ENCODE data around the gene OR4F15. TPM values are rescaled to one million over a fixed set of nuclear protein-coding genes. Genes with fewer than 3 reads are reported as not detected.

The OR4F15 gene
- total and polyA plus RNA-seq, 8 donors = not detected

DNA sequence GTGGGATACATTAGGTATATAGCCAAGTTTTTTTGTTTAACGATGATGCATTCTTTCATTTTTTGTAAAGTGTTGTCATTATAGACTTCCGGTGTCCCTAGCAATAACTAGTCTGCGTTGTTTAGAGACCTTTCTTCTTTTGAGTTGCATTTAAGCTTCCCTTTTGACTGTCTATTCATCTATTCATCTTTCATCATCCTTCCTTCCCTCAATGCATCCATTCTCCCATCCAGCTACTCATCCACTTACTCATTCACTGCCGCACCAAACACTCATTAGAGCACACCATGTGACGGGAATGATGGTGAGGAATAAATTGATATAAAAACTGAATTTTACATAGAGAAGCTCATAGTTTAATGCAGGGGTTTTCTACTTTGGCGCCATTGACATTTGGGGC, 32.9 kb downstream of the OR4F15 start:
- intact Hi-C loops (cut with DNase I; ENCODE audit: low total_unique reads) = no loop called here
- WGBS, 5 donors = 69 to 83% (median 70%) methylated on average over 6 of the region's 6 CpGs

DNA sequence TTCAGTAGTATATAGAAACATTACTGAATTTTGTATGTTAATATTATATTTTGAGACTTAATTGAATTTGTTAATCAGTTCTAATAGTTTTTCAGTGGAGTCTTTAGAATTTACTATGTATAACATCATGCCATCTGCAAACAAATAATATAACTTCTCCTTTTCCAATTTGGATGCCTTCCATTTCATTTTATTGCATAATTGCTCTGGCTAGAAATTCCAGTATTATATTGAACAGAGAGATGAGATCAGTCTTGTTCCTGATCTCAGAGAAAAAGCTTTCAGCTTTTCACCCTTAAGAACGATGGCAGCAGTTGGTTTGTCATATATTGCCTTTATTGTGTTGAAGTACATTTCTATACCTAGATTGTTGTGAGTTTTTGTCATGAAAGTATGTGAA, 40.4 kb downstream of the OR4F15 start:
- Histone ChIP-seq H3K9me3 (no peaks in the 10 kb centered on the region), H3K4me1 (no peaks in the 10 kb centered on the region), H3K4me3 (no peak overlapping the region), H3K27ac (no peak overlapping the region), H3K36me3 (no peaks in the 10 kb centered on the region), H3K27me3 (no peaks in the 10 kb centered on the region)
- no peak for DNase-seq
- 65 to 91% (median 84%) methylated on average over 1 of the region's 1 CpG for WGBS, 5 donors
- intact Hi-C loops (cut with DNase I; ENCODE audit: low total_unique reads) = no loop called here
- no peak for TF ChIP-seq POLR2A (IDR thresholded peaks at IDR 0.05)
- no peak for TF ChIP-seq POLR2AphosphoS5 (IDR thresholded peaks at IDR 0.05)
- TF ChIP-seq EP300 (IDR thresholded peaks at IDR 0.05) = no peak
- TF ChIP-seq, protein P1, sequence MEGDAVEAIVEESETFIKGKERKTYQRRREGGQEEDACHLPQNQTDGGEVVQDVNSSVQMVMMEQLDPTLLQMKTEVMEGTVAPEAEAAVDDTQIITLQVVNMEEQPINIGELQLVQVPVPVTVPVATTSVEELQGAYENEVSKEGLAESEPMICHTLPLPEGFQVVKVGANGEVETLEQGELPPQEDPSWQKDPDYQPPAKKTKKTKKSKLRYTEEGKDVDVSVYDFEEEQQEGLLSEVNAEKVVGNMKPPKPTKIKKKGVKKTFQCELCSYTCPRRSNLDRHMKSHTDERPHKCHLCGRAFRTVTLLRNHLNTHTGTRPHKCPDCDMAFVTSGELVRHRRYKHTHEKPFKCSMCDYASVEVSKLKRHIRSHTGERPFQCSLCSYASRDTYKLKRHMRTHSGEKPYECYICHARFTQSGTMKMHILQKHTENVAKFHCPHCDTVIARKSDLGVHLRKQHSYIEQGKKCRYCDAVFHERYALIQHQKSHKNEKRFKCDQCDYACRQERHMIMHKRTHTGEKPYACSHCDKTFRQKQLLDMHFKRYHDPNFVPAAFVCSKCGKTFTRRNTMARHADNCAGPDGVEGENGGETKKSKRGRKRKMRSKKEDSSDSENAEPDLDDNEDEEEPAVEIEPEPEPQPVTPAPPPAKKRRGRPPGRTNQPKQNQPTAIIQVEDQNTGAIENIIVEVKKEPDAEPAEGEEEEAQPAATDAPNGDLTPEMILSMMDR (IDR thresholded peaks at IDR 0.05) = no peak

More for the DNA sequence above, 32.9 kb downstream of the OR4F15 start:
- H3K4me3 ChIP-seq = no peak overlapping the region
- H3K27me3 ChIP-seq = peaks cover 0 to 17% (median 0%) of the 10 kb centered on the region in 3 donors
- DNase-seq = no peak
- TF ChIP-seq, protein P1 (IDR thresholded peaks at IDR 0.05) = no peak
- no peak for TF ChIP-seq EP300 (IDR thresholded peaks at IDR 0.05)
- no peak for TF ChIP-seq POLR2AphosphoS5 (IDR thresholded peaks at IDR 0.05)
- no peak for TF ChIP-seq POLR2A (IDR thresholded peaks at IDR 0.05)
- H3K36me3 ChIP-seq = no peaks in the 10 kb centered on the region
- no peaks in the 10 kb centered on the region for H3K9me3 ChIP-seq
- no peaks in the 10 kb centered on the region for H3K4me1 ChIP-seq
- no peak overlapping the region for H3K27ac ChIP-seq

Small RNA genes within 50 kb of the gene (small RNA-seq; reads per million reads assigned to genes)
- gene RN7SL209P = 0 reads per million in 4 donors

Other genes with a start within 250 kb of the OR4F15 start
- 100 to 1,000 TPM in 1 of 5 donors, 10 to 100 TPM in 4; 20.4 to 128 (median 63.0) TPM for gene TM2D3, start 159.8 kb upstream of the OR4F15 start, total RNA-seq
- 10 to 100 TPM; 23.7 to 34.6 (median 24.1) TPM for gene TM2D3, start 159.8 kb upstream of the OR4F15 start, polyA plus RNA-seq
- gene TARS3, start 87.7 kb upstream of the OR4F15 start, total RNA-seq = 10 to 100 TPM in 4 of 5 donors, 1 to 10 TPM in 1; 5.4 to 53.1 (median 26.5) TPM
- 1 to 10 TPM; 3.4 to 5.0 (median 4.7) TPM for gene TARS3, start 87.7 kb upstream of the OR4F15 start, polyA plus RNA-seq
- gene OR4F6, start 8.7 kb upstream of the OR4F15 start, total RNA-seq = not detected
- gene OR4F6, start 8.7 kb upstream of the OR4F15 start, polyA plus RNA-seq = not detected

All from stomach (tissue), 9 donors.